ENCODE measurements around the gene YIPF5.

YIPF5 gene

GRCh38 chr5:144170276-144171024 is at the start of gene YIPF5, which contains the start of gene KCTD16:
TSS of gene YIPF5 (minus strand) at chr5:144170659. CDS start at chr5:144169955, 704 bp downstream.
TSS of gene KCTD16 (plus strand) at chr5:144170873.
- DNase-seq: peak; percentile 98

DNA sequence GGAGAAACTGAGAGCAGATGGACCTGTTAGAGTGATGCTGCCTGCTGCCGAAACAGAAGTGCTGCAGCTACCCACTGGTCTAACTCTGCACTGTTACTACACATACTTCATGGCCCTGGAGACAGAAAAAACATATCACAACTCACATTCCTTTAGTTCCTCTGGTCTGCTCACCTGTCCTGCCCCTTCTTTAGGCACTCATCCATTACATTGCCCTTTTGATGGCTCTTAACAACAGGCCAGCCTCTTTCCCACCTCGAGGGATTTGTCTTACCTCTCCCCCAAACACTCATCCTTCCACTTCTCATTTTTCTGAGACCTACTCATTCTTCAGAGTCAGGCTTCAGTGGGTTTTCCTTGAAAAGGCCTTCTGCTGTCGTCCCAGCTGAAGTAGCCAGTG is 49.4 kb upstream of the YIPF5 start:
- no peak for DNase-seq

DNA sequence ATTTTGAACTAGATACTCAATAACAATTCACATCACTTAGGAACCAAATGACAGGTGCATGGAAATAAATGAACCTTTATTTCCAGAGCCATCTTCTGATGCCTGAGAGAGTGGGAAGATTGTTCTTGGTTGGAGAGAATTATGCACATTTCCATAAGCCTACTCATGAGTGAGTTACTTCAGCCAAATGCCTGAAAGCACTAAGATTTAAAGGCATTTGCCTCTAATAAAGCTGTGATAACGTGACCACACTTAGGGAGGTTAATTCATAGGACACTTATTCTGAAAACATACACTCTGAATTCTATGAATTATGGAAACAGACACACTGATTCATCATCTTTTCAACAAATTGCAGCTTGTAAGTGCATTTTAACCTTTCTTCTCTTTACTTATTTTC is 40.2 kb upstream of the YIPF5 start:
- DNase-seq: no peak

DNA sequence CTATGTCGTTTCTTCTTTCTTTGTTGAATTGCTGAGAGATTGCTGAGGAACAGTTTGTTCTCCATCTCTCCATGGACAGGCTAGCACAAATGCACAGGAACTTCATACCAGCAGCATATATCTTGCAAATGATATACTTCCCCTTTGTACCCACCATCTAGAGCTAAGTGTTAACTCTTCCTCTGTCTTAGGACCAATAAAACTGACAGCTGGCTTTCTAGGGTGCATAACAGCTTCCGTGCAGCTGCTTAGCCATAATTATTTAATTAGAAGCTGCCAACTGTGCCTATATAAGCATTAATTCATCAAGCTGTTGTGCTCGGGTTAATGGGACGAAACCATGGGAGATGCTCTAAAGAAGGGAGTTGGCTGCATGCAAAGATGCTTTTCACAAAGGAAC is 38.9 kb upstream of the YIPF5 start:
- DNase-seq: no peak

DNA sequence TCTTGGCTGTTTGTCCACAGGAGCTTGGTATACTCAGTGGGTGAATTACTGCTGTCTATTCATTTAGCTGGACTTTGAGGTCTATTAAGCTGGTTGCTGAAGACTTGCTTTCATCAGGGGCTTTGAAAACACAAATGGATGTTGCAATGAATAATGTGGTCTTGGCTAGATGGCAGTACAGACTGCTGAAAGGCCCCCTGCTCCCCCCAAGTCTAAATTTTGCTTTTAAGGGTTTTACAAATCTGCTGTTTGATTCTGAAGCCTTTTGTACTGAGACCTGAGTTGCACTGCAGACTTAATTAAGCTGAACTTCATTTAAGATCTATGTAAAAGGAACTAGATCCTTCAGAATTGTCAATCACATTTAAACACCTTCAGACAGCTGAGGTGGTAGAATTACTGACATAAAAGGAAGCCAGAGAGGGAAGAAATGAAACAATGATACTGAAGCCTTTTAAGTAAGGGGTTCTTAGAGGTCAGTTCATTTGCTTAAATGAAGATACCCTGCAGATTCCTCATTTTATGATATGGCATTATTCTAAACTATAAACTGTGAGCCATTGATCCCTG is 37.5 kb upstream of the YIPF5 start:
- no peak for DNase-seq

DNA sequence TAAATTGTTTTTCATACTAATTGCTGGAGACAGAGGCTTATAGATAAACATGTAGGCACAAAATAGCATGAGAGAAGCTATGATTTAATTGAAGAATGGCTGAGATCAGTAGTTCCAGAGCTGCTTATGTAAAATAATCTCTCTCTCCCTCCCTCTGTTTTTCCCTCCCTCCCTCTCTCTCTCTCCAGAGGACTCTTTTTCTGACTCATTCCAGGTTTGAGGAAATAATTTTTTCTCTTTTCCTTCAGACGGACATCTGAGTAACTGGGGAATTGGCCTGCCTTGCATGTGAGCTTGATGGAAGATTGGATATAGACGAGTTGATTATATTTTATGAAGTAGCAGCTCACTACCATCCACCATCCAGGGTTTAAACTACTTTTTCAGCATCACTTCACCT is 35.7 kb upstream of the YIPF5 start:
- DNase-seq: no peak

DNA sequence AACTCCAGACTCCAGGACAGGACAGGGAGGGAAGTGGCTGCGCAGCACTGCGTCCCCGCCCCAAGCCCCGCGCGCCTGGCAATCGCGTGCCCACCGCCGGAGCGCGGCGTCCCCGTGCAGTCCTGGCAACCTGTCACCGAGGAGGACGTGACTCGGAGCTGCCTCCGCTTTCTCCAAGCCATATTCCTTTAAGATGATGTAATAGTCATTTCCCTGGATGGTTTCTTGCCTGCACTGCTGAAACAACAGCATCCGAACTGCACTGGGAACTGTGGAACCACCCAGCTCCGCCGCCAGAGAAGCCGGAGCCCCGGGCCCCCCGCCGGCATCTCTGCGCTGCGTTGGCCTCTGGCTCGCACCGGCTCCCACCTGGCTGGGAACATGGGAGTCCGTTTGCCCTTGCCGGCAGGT is 34.7 kb upstream of the YIPF5 start:
- DNase-seq: no peak

GRCh38 chr5:144203750-144204596 is 33.5 kb upstream of the YIPF5 start:
- DNase-seq: no peak

GRCh38 chr5:144202726-144203125 is 32.3 kb upstream of the YIPF5 start:
- DNase-seq: no peak

GRCh38 chr5:144202072-144202471 is 31.6 kb upstream of the YIPF5 start:
- DNase-seq: no peak

DNA sequence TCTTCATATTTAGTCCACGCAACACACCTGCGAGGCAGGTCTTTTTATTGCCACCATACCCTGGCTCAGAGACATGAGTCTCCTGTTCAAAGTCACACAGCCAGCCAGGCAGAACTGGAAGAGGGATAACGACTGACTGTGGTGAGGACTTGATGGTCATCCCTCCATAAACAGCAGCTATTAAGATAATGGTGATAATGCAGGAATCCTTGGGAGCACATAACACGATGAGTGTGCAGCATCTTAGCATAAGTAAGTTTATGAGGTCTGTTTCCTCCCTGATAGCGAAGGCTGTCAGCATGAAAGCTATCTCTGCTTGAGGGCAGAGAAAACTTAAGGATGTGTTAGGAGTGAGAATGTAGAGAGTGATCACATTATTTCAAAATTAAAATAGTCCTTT is 31.1 kb upstream of the YIPF5 start:
- DNase-seq: no peak

- no peak for DNase-seq
These were observed 27.9 kb upstream of the YIPF5 start for GRCh38 chr5:144198386-144198785.

- no peak for DNase-seq
These were observed 26.2 kb upstream of the YIPF5 start for GRCh38 chr5:144196612-144197011.

- DNase-seq: no peak
These were observed 25.0 kb upstream of the YIPF5 start for GRCh38 chr5:144195448-144195847.

DNA sequence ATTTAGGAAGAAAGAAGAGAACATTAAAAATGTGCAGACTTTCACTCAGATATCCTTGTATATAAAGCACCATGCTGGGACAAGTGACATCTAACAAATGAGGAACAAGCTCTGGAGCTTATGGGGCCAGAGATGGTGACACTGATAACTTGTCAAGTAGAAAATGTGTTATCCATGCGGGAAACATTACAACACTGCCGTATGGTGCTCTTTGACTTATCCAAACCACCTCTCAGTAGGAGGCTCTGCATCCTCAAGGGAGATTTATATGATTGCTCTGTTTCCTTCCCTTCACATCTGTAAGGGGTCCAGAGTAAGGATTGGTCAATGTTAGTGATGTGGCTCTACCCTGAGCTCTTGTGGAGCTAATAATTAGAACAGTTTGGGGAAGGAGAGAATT is 23.7 kb upstream of the YIPF5 start:
- DNase-seq: no peak

DNA sequence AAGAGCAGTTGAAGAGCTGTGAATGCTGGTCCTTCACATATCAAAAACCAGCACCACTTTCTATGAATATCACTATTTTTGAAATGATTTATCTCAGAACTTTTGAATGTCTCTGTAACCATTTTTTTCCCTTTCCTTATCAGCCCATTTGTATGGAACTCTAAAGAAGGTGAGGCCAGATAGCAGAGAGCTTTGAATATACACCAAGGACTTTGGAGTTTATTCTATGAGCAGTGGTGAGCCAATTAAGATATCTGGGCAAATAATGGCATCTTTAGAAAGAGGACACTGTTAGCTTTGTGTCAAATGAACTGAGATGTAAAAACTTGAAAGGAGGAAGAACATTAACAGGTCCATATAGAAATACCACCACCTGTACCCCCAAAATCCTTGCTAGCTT is 22.2 kb upstream of the YIPF5 start:
- DNase-seq: no peak

GRCh38 chr5:144191998-144192397 is 21.5 kb upstream of the YIPF5 start:
- DNase-seq: peak; percentile 43

DNA sequence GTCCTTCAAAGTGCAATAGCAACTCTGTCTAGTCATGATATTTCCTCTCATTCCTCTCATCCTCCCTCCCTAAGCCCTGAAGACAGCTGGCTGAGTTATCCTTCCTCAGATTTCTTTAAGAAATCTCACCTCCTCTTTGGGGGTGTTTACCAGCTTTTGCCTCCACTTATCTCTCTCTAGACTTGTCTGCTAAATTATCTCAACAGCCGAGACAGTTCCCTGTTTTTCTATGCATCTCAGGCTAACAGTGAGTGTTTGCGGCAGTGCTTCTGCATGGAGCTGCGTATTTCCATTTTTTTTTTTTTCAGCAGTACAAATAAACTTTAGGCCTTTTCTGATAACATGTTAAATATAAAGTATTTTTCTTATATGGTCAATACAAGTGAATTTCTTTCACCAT is 21.1 kb upstream of the YIPF5 start:
- no peak for DNase-seq

DNA sequence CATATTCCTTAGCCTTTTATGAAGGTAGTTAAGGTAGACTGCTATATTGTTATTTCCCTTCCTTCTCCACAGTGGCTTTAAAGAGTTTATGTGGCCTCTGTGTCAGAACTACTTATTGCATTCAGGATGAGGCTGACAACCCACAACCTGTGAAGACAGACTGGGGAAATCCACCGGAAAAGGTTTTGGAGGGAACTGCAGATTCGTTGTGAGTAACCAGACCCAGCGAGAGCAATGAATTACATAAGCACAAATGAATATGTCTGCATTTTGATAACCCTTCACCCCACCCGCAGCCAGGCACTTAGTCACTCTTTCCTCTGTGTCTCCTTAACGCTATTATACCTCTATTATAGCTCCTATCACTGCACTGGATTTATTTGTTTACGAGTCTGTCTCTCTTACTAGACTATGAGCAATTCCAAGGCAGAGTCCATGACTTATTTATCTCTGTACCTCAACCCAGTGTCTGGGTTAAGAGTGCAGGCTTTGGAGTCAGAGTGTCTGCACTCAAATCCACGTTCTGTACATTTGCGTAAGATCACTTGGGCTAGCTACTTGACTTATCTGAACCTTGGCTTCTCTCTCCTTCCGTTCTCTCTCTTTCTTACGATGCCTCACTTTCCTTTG is 19.5 kb upstream of the YIPF5 start:
- peak; percentile 85 for DNase-seq

DNA sequence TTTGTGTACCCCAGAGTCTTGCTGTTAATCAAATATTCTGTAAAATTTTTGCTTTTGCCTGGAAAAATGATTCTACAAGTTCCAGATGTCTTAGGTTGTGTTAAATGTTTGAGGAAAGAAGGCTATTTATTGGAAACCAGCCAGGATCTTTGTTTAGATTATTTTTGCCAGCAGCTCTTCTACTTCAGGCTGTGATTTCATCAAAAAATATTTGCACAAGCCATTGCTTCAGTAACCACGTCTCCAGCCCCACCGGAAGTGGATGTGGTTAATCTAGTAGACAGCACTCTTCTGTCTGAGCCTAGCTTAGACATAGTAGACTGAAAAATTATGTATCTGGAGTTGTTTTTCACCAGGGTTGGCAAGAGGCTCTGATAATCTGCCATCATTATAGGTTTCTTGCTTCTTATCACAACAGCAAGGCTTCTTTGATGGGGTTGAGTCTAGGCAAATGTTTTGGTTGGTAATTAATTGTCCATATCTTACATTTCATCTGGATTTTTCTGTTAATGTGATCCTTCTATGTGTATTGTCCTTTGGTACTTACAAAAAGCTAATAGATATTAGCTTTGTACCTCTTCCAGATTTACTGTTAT is 17.3 kb upstream of the YIPF5 start:
- peak; percentile 84 for DNase-seq

- DNase-seq: no peak
These were observed 12.9 kb upstream of the YIPF5 start for GRCh38 chr5:144183254-144183889.

GRCh38 chr5:144179226-144179625 is 8.8 kb upstream of the YIPF5 start:
- DNase-seq: no peak
